HepG2 (cell line): ENCODE data around the gene TRERF1. TPM values are rescaled to one million over a fixed set of nuclear protein-coding genes. Genes with fewer than 3 reads are reported as not detected.

Source experiments
- ATF3 ChIP-seq: sonication (generic); formaldehyde crosslinking; IDR thresholded peaks from 2 replicates; pipeline ENCODE4 v1.4.0; 2020; ENCODE audit warnings: missing genetic modification reagents
- CAMTA2 ChIP-seq: sonication (generic); formaldehyde crosslinking; IDR thresholded peaks from 2 replicates; pipeline ENCODE4 v1.4.0; 2020; ENCODE audit warnings: mild to moderate bottlenecking, missing genetic modification reagents, borderline replicate concordance
- CCAR2 ChIP-seq: fragments of 200-400 bp; formaldehyde crosslinking; optimal IDR thresholded peaks from 2 replicates; pipeline ENCODE3; 2018; ENCODE audit warnings: low read depth, mild to moderate bottlenecking, low read length, moderate library complexity
- CEBPG ChIP-seq: IDR thresholded peaks from 2 replicates; pipeline ENCODE4 v1.6.1; 2016
- ETV5 ChIP-seq: IDR thresholded peaks from 2 replicates; pipeline ENCODE4 v1.6.1; 2018; ENCODE audit warnings: missing biosample characterization, missing genetic modification reagents, inconsistent platforms, borderline replicate concordance
- GABPB1 ChIP-seq: IDR thresholded peaks from 2 replicates; pipeline ENCODE4 v1.6.1; 2016; ENCODE audit warnings: mild to moderate bottlenecking, missing genetic modification reagents, moderate library complexity, missing compliant biosample characterization
- HMG20A ChIP-seq: IDR thresholded peaks from 2 replicates; pipeline ENCODE4 v1.6.1; 2016; ENCODE audit warnings: borderline replicate concordance
- HNRNPH1 ChIP-seq: fragments of 200-400 bp; formaldehyde crosslinking; optimal IDR thresholded peaks from 2 replicates; pipeline ENCODE3; 2017; ENCODE audit warnings: mild to moderate bottlenecking, low read depth, low read length
- HOMEZ ChIP-seq: IDR thresholded peaks from 2 replicates; pipeline ENCODE4 v1.6.1; 2016; ENCODE audit warnings: low read depth
- HOXA3 ChIP-seq: sonication (generic); formaldehyde crosslinking; IDR thresholded peaks from 2 replicates; pipeline ENCODE4 v1.5.0; 2020; ENCODE audit warnings: missing genetic modification reagents
- MNT ChIP-seq: fragments of 450-650 bp; IDR thresholded peaks from 2 replicates; pipeline ENCODE4 v1.6.1; 2016
- NR2C2 ChIP-seq: sonication (generic); formaldehyde crosslinking; IDR thresholded peaks from 2 replicates; pipeline ENCODE4 v1.4.0; 2020; ENCODE audit warnings: missing genetic modification reagents, mild to moderate bottlenecking, moderate library complexity, borderline replicate concordance
- POLR2AphosphoS5 ChIP-seq: IDR thresholded peaks from 2 replicates; pipeline ENCODE4 v1.6.1; 2012; ENCODE audit warnings: low read depth, low read length
- PRDM10 ChIP-seq: sonication (generic); formaldehyde crosslinking; IDR thresholded peaks from 2 replicates; pipeline ENCODE4 v1.4.0; 2020; ENCODE audit warnings: low read depth, missing genetic modification reagents
- RCOR2 ChIP-seq: IDR thresholded peaks from 2 replicates; pipeline ENCODE4 v1.6.1; 2016; ENCODE audit warnings: missing biosample characterization, missing genetic modification reagents
- RFX5 ChIP-seq: IDR thresholded peaks from 2 replicates; pipeline ENCODE4 v1.6.1; 2011; ENCODE audit warnings: low read depth, low read length, improper control_type of control experiment
- YEATS4 ChIP-seq: sonication (generic); formaldehyde crosslinking; IDR thresholded peaks from 2 replicates; pipeline ENCODE4 v1.4.0; 2020; ENCODE audit warnings: missing genetic modification reagents, borderline replicate concordance
- ZKSCAN8 ChIP-seq: IDR thresholded peaks from 2 replicates; pipeline ENCODE4 v1.6.1; 2016; ENCODE audit warnings: borderline replicate concordance, missing genetic modification reagents, missing compliant biosample characterization
- ZMYM4 ChIP-seq: sonication (generic); formaldehyde crosslinking; IDR thresholded peaks from 2 replicates; pipeline ENCODE4 v1.8.1; 2023; ENCODE audit warnings: mild to moderate bottlenecking, missing genetic modification reagents
- ZNF124 ChIP-seq: sonication (generic); formaldehyde crosslinking; IDR thresholded peaks from 2 replicates; pipeline ENCODE4 v1.4.0; 2020; ENCODE audit warnings: missing genetic modification reagents
- ZNF230 ChIP-seq: sonication (generic); formaldehyde crosslinking; IDR thresholded peaks from 2 replicates; pipeline ENCODE4 v1.4.0; 2020; ENCODE audit warnings: mild to moderate bottlenecking, missing genetic modification reagents
- ZNF331 ChIP-seq: sonication (generic); formaldehyde crosslinking; IDR thresholded peaks from 2 replicates; pipeline ENCODE4 v1.4.0; 2020; ENCODE audit warnings: missing genetic modification reagents
- ZNF333 ChIP-seq: sonication (generic); formaldehyde crosslinking; IDR thresholded peaks from 2 replicates; pipeline ENCODE4 v1.4.0; 2020; ENCODE audit warnings: mild to moderate bottlenecking, missing genetic modification reagents, borderline replicate concordance
- ZNF644 ChIP-seq: IDR thresholded peaks from 2 replicates; pipeline ENCODE4 v1.6.1; 2016; ENCODE audit warnings: low read depth
- polyA plus RNA-seq, 8 experiments: library from polyadenylated mRNA; depleted of rRNA in 3 of 8; stranded (reverse) in 7 of 8; unstranded in 1 of 8; fragments of >200 nt; fragmentation: Illumina TruSeq in 4 of 8; extraction: Trizol in 4 of 8; gene quantifications; 2 replicates each; pipeline versions ENCODE4 v1.2.1 to v1.2.3, GENCODE V29; 2011 to 2016; ENCODE audit warnings: low read depth in 4 of 8, missing spikeins in 1 of 8, mixed read lengths in 1 of 8; ENCODE audit not compliant: insufficient read depth in 1 of 8
- total RNA-seq, 5 experiments: library from RNA; depleted of rRNA; stranded (reverse); fragments of >200 nt; fragmentation: Illumina TruSeq; extraction: Trizol; gene quantifications; 2 replicates each; pipeline ENCODE4 v1.2.3, GENCODE V29; 2016; ENCODE audit warnings: low read depth in 1 of 5

The TRERF1 gene
- total and polyA plus RNA-seq, 2 of the 13 experiments (the other 11 are each of a cell fraction or from before 2014, with no cell fraction given), result 0.02 TPM; not detected in 1

GRCh38 chr6:42197555-42198362 is 254.0 kb downstream of the TRERF1 start (continued):
- TF ChIP-seq RCOR2 (CRISPR knock-in tag) (peak; percentile 41; the same call in 1 of the 2 replicates), ATF3 (CRISPR knock-in tag) (peak; percentile 91; the same call in 1 of the 2 replicates), HOXA3 (CRISPR knock-in tag) (peak; percentile 54; the same call in 1 of the 2 replicates), YEATS4 (CRISPR knock-in tag) (no peak), ETV5 (CRISPR knock-in tag) (peak; percentile 97), CCAR2 (peak; percentile 46), ZNF331 (0 out of 2 replicates have a peak, but pooled peaks have one; percentile 21), HMG20A (peak; percentile 79; the same call in 1 of the 2 replicates), HNRNPH1 (no peak), PRDM10 (CRISPR knock-in tag) (peak; percentile 40; the same call in 1 of the 2 replicates), ZNF644 (CRISPR knock-in tag) (peak; percentile 76), NR2C2 (CRISPR knock-in tag) (peak; percentile 35; the same call in 1 of the 2 replicates), ZKSCAN8 (CRISPR knock-in tag) (0 out of 2 replicates have a peak, but pooled peaks have one; percentile 50), MNT (0 out of 2 replicates have a peak, but pooled peaks have one; percentile 40), POLR2AphosphoS5 (no peak), HOMEZ (CRISPR knock-in tag) (peak; percentile 85; the same call in 1 of the 2 replicates), ZNF333 (no peak), RFX5 (no peak), ZNF230 (CRISPR knock-in tag) (0 out of 2 replicates have a peak, but pooled peaks have one; percentile 42), CEBPG (CRISPR knock-in tag) (peak; percentile 41; the same call in 1 of the 2 replicates), ZNF124 (CRISPR knock-in tag) (no peak), ZMYM4 (CRISPR knock-in tag) (no peak), CAMTA2 (CRISPR knock-in tag) (0 out of 2 replicates have a peak, but pooled peaks have one; percentile 28), GABPB1 (CRISPR knock-in tag) (peak; percentile 63; the same call in 1 of the 2 replicates)
